GM12872 (cell line): Measurements from ENCODE around the gene CLSTN2.

Source experiments
- CTCF ChIP-seq: IDR thresholded peaks from 3 replicates; pipeline ENCODE4 v1.5.1; 2011; ENCODE audit warnings: low read depth, mild to moderate bottlenecking, low read length, moderate library complexity; ENCODE audit not compliant: insufficient read depth

Gene CLSTN2

GRCh38 chr3:140007911-140008869 lies 73.2 kb downstream of the CLSTN2 start:
- no peak for TF ChIP-seq CTCF

- no peak for TF ChIP-seq CTCF
These were observed 75.4 kb downstream of the CLSTN2 start for GRCh38 chr3:140010391-140010790.

DNA sequence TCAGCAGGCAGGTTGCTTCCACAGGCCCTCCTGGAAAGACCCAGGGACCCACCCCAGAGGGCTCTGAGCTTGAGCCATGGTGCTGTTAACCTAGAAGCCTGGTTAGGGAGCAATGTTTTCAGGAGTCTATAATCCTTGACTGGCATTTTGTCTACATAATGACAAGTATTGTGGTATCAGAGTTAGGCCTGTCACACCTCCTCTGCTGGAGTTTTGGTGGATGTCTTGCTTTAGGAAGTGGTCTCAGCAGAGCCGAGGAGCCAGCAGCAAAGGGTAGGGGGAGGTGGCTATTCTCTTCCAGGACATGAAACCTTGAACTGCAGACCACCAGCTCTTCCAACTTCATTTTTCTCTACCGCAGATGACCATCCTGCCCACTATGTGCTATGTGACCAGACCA lies 76.1 kb downstream of the CLSTN2 start:
- TF ChIP-seq CTCF: no peak

GRCh38 chr3:140011611-140012277 lies 76.8 kb downstream of the CLSTN2 start:
- TF ChIP-seq CTCF: no peak

DNA sequence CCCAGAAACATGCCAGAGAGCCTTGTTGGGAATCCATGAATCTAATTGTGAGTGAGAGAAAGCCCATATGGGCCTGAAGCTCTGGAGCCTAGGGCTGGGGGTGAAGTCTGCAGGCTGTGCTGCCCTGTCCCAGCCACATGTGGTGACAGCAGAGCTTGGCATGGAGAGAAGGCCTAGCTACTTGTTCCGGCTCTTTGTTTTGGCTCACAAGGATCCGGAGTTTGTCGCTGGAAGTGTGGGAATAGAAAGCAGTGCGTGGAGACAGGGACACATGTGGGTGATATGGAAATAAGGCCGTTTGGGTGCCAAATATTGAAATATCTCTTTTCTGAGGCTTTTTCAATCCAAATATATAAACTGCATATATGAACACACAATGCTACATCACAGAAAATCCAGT lies 78.2 kb downstream of the CLSTN2 start:
- TF ChIP-seq CTCF: no peak

DNA sequence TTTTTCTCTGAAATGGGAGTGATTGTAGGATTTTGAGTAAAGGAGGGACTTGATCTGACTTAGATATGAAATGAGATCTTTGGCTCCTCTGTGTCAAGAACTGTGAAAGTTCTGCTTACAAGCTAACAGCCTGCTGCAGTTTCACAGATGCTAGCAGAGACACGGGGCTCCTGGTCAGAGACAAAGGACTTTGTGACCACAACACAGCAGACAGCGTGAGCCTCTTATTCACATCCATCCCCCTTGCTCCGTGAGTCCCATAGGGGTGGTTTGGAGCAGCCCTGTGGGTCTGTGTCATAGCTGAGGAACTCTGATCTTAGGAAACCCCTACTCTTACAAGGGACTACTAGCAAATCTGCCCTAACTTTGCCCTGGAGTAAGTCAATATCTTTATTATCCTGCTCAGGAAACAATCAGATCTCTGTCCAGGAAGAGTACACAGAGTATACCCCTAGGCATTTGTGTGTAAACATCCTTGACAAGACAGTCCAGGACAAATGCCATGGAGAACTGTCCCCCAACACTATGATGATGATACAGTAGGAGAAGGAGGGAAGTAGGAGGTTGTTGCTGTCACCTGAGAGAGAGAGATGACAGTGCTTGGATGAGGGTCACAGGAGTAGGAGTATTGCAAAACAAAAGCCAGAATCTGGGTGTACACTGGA lies 80.0 kb downstream of the CLSTN2 start:
- TF ChIP-seq CTCF: no peak

- no peak for TF ChIP-seq CTCF
These were observed 80.8 kb downstream of the CLSTN2 start for GRCh38 chr3:140015741-140016140.
